H1 (cell line): ENCODE data around the gene SPATA6L. TPM values are rescaled to one million over a fixed set of nuclear protein-coding genes. Genes with fewer than 3 reads are reported as not detected.

Experiments used
- CTCF ChIA-PET: fragments of 300-600 bp; sonication (Branson Sonifier 250); formaldehyde crosslinking; loops from one replicate; lab custom pipeline; 2021; ENCODE audit not compliant: partially characterized antibody; lab: Charles Lee
- POLR2A ChIA-PET: fragments of 300-600 bp; sonication (Branson Sonifier 250); formaldehyde crosslinking; loops from one replicate; lab custom pipeline; 2021; ENCODE audit warnings: inconsistent platforms; ENCODE audit not compliant: partially characterized antibody; lab: Charles Lee
- DNase-seq, 2 experiments: peaks; one replicate each; pipeline versions ENCODE4 v3.0.0 to v3.0.0-alpha.2; 2010 to 2022; ENCODE audit warnings: low spot score in 2 of 2, low read depth in 1 of 2, mixed read lengths in 1 of 2
- FAIRE-seq: peaks from 2 replicates; lab custom pipeline; 2011; peaks lifted over from hg19 to GRCh38; lab: Jason Lieb, UNC
- H2AFZ ChIP-seq: 2 replicates; pipeline ENCODE4 v1.8.1; 2012; ENCODE audit warnings: low read length, inconsistent platforms
- H2AK5ac ChIP-seq: 2 replicates; pipeline ENCODE4 v1.6.1; 2013; ENCODE audit warnings: low read depth, low read length
- H2BK120ac ChIP-seq: replicated peaks from 2 replicates; pipeline ENCODE3; 2013; ENCODE audit warnings: low read depth, low read length, inconsistent platforms
- H2BK12ac ChIP-seq: 2 replicates; pipeline ENCODE4 v1.6.1; 2013; ENCODE audit warnings: low read depth, low read length
- H2BK15ac ChIP-seq: 2 replicates; pipeline ENCODE4 v1.6.1; 2013; ENCODE audit warnings: low read length
- H2BK20ac ChIP-seq: 2 replicates; pipeline ENCODE4 v1.6.1; 2013; ENCODE audit warnings: low read length
- H2BK5ac ChIP-seq: 2 replicates; pipeline ENCODE4 v1.6.1; 2013; ENCODE audit warnings: low read depth, low read length
- H3K14ac ChIP-seq: 2 replicates; pipeline ENCODE4 v1.6.1; 2013; ENCODE audit warnings: inconsistent platforms; ENCODE audit not compliant: insufficient read length
- H3K18ac ChIP-seq: 2 replicates; pipeline ENCODE4 v1.6.1; 2013; ENCODE audit warnings: low read length; ENCODE audit errors: extremely low read depth
- H3K23ac ChIP-seq: 2 replicates; pipeline ENCODE4 v1.6.1; 2013; ENCODE audit warnings: inconsistent platforms; ENCODE audit not compliant: insufficient read length
- H3K23me2 ChIP-seq: 2 replicates; pipeline ENCODE4 v1.6.1; 2013; ENCODE audit warnings: low read depth, low read length
- H3K27ac ChIP-seq: 2 replicates; pipeline ENCODE4 v1.6.1; 2011; ENCODE audit warnings: low read depth, low read length, inconsistent platforms
- H3K27me3 ChIP-seq, 4 experiments: replicated peaks in 1 of 4; 1 replicate in 1 of 4; 2 replicates in 3 of 4; pipeline versions ENCODE4 v1.6.1 to v1.8.1; 2011 to 2013; ENCODE audit warnings: low read length in 3 of 4, mild to moderate bottlenecking in 3 of 4, inconsistent platforms in 2 of 4, mixed read lengths in 2 of 4, moderate library complexity in 1 of 4; ENCODE audit not compliant: control insufficient read depth in 3 of 4, insufficient read depth in 3 of 4; ENCODE audit errors: extremely low read depth in 1 of 4
- H3K36me3 ChIP-seq, 4 experiments: 2 replicates each; pipeline versions ENCODE4 v1.6.1 to v1.8.1; 2011 to 2013; ENCODE audit warnings: mild to moderate bottlenecking in 4 of 4, low read length in 3 of 4, moderate library complexity in 2 of 4, control low read depth in 1 of 4, inconsistent platforms in 1 of 4; ENCODE audit not compliant: insufficient read depth in 4 of 4, control insufficient read depth in 2 of 4
- H3K4ac ChIP-seq: replicated peaks from 2 replicates; pipeline ENCODE3; 2013; ENCODE audit warnings: low read length, low read depth, mixed read lengths, inconsistent platforms; ENCODE audit not compliant: insufficient read length
- H3K4me1 ChIP-seq, 4 experiments: replicated peaks in 1 of 4; 1 replicate in 1 of 4; 2 replicates in 3 of 4; pipeline versions ENCODE4 v1.6.1 to v1.8.1; 2011 to 2013; ENCODE audit warnings: low read length in 3 of 4, inconsistent platforms in 2 of 4, mixed read lengths in 1 of 4; ENCODE audit not compliant: insufficient read depth in 4 of 4, control insufficient read depth in 3 of 4
- H3K4me2 ChIP-seq, 2 experiments: 2 replicates each; pipeline versions ENCODE4 v1.6.1 to v1.8.1; 2011 to 2013; ENCODE audit warnings: low read depth in 2 of 2, low read length in 2 of 2, control low read depth in 1 of 2, inconsistent platforms in 1 of 2, mild to moderate bottlenecking in 1 of 2; ENCODE audit not compliant: insufficient read depth in 1 of 2
- H3K4me3 ChIP-seq, 4 experiments: fragments of 200-600, 300-600 bp in 1 of 4; sonication (generic), shearing (Covaris generic), sonication (Bioruptor Twin) in 1 of 4; 2 replicates each; pipeline versions ENCODE4 v1.5.1 to v1.8.1; 2011 to 2016; ENCODE audit warnings: low read length in 4 of 4, low read depth in 3 of 4, control low read depth in 2 of 4, inconsistent platforms in 2 of 4, mild to moderate bottlenecking in 2 of 4, mixed read lengths in 1 of 4, moderate library complexity in 1 of 4; ENCODE audit not compliant: insufficient read depth in 2 of 4; ENCODE audit errors: extremely low read depth in 1 of 4
- H3K56ac ChIP-seq: replicated peaks from 2 replicates; pipeline ENCODE3; 2013; ENCODE audit warnings: low read depth, mild to moderate bottlenecking, mixed read lengths, low read length, inconsistent platforms; ENCODE audit not compliant: insufficient read length
- H3K79me1 ChIP-seq: 2 replicates; pipeline ENCODE4 v1.6.1; 2013; ENCODE audit warnings: low read depth, low read length, control low read depth
- H3K79me2 ChIP-seq, 2 experiments: 2 replicates each; pipeline versions ENCODE4 v1.6.1 to v1.8.1; 2012 to 2013; ENCODE audit warnings: low read length in 2 of 2, mild to moderate bottlenecking in 2 of 2, inconsistent platforms in 1 of 2; ENCODE audit not compliant: insufficient read depth in 2 of 2, control insufficient read depth in 1 of 2
- H3K9ac ChIP-seq, 4 experiments: replicated peaks in 1 of 4; 1 replicate in 1 of 4; 2 replicates in 3 of 4; pipeline versions ENCODE4 v1.6.1 to v1.8.1; 2011 to 2013; ENCODE audit warnings: low read depth in 3 of 4, low read length in 3 of 4, control low read depth in 2 of 4, mild to moderate bottlenecking in 2 of 4, moderate library complexity in 2 of 4, inconsistent platforms in 1 of 4; ENCODE audit errors: extremely low read depth in 1 of 4
- H3K9me3 ChIP-seq, 2 experiments: 2 replicates each; pipeline versions ENCODE4 v1.6.1 to v1.8.1; 2012 to 2013; ENCODE audit warnings: mild to moderate bottlenecking in 2 of 2, moderate library complexity in 2 of 2, control low read depth in 1 of 2, inconsistent platforms in 1 of 2, low read depth in 1 of 2, low read length in 1 of 2, mixed read lengths in 1 of 2; ENCODE audit not compliant: insufficient read depth in 2 of 2
- H4K20me1 ChIP-seq, 2 experiments: replicated peaks in 1 of 2; 2 replicates each; pipeline versions ENCODE3 to v1.8.1; 2011 to 2013; ENCODE audit warnings: inconsistent platforms in 2 of 2, low read length in 2 of 2, mild to moderate bottlenecking in 1 of 2; ENCODE audit not compliant: insufficient read depth in 2 of 2, control insufficient read depth in 1 of 2
- H4K5ac ChIP-seq: 2 replicates; pipeline ENCODE4 v1.6.1; 2013; ENCODE audit warnings: low read length, low read depth, mixed read lengths, inconsistent platforms; ENCODE audit not compliant: insufficient read length
- H4K8ac ChIP-seq: 2 replicates; pipeline ENCODE4 v1.8.0; 2013; ENCODE audit warnings: mild to moderate bottlenecking, moderate library complexity, low read length, inconsistent platforms; ENCODE audit not compliant: insufficient read depth; ENCODE audit errors: extremely low read depth
- H4K91ac ChIP-seq: replicated peaks from 2 replicates; pipeline ENCODE3; 2013; ENCODE audit warnings: low read length, mixed read lengths, inconsistent platforms; ENCODE audit not compliant: insufficient read length
- BCL11A ChIP-seq, 2 experiments: IDR thresholded peaks; one replicate each; pipeline ENCODE4 v1.6.1; 2011; ENCODE audit warnings: low read depth in 2 of 2, low read length in 2 of 2, mild to moderate bottlenecking in 2 of 2
- CHD1 ChIP-seq: IDR thresholded peaks from 2 replicates; pipeline ENCODE4 v1.6.1; 2012; ENCODE audit warnings: low read depth, low read length, improper control_type of control experiment
- CREB1 ChIP-seq: IDR thresholded peaks from 2 replicates; pipeline ENCODE4 v1.6.1; 2012; ENCODE audit warnings: inconsistent platforms
- EZH2 ChIP-seq: fragments of 200-600 bp; sonication (generic); IDR thresholded peaks from 2 replicates; pipeline ENCODE4 v1.7.1; 2012; ENCODE audit warnings: low read depth, mild to moderate bottlenecking, moderate library complexity, low read length, inconsistent platforms; ENCODE audit not compliant: severe bottlenecking
- GTF2F1 ChIP-seq: IDR thresholded peaks from 2 replicates; pipeline ENCODE4 v1.6.1; 2012; ENCODE audit warnings: low read depth, low read length, improper control_type of control experiment, borderline replicate concordance
- KDM5A ChIP-seq: fragments of 200-600 bp; IDR thresholded peaks from 2 replicates; pipeline ENCODE4 v1.7.1; 2012; ENCODE audit warnings: mild to moderate bottlenecking, low read length, inconsistent platforms, mixed read lengths
- RAD21 ChIP-seq, 2 experiments: IDR thresholded peaks in 1 of 2; conservative IDR thresholded peaks in 1 of 2; 2 replicates each; pipeline ENCODE4 v1.6.1; 2011; ENCODE audit warnings: low read depth in 2 of 2, low read length in 2 of 2, improper control_type of control experiment in 1 of 2, inconsistent platforms in 1 of 2, mild to moderate bottlenecking in 1 of 2, moderate library complexity in 1 of 2
- RFX5 ChIP-seq: IDR thresholded peaks from 2 replicates; pipeline ENCODE4 v1.6.1; 2011; ENCODE audit warnings: low read depth, low read length, improper control_type of control experiment, borderline replicate concordance
- RNF2 ChIP-seq: fragments of 200-900, 300-1000 bp; sonication (generic); IDR thresholded peaks from 2 replicates; pipeline ENCODE4 v1.7.1; 2016; ENCODE audit warnings: borderline replicate concordance, low read depth, mild to moderate bottlenecking, antibody characterized with exemption, low read length; ENCODE audit not compliant: poor library complexity, severe bottlenecking; ENCODE audit errors: missing control alignments
- SIN3A ChIP-seq, 2 experiments: IDR thresholded peaks in 1 of 2; conservative IDR thresholded peaks in 1 of 2; 2 replicates each; pipeline ENCODE4 v1.6.1; 2011 to 2012; ENCODE audit warnings: low read length in 2 of 2, improper control_type of control experiment in 1 of 2, low read depth in 1 of 2, mild to moderate bottlenecking in 1 of 2
- WGBS, 2 experiments: shearing (Covaris generic) in 1 of 2; methylation state at CpG; one replicate each; pipeline versions ENCODE4 v1.1.6 to v1.1.7; 2013 to 2015; ENCODE audit warnings: low lambda C conversion rate in 2 of 2, mixed read lengths in 2 of 2, inconsistent platforms in 1 of 2, low coverage in 1 of 2, missing lambda C conversion rate in 1 of 2; ENCODE audit not compliant: insufficient replicate concordance in 2 of 2, insufficient coverage in 1 of 2, insufficient read length in 1 of 2; ENCODE audit errors: extremely low coverage in 1 of 2, missing lambda C conversion rate in 1 of 2; 5-methylcytosine and 5-hydroxymethylcytosine counted together
- polyA plus RNA-seq, 7 experiments: library from polyadenylated mRNA; depleted of rRNA in 3 of 7; stranded (reverse) in 5 of 7; unstranded in 2 of 7; fragments of >200 nt in 5 of 7; fragments of 200-250 nt in 2 of 7; gene quantifications; 1 replicate in 5 of 7; 2 replicates in 1 of 7; 4 replicates in 1 of 7; pipeline versions ENCODE4 v1.2.1 to v1.2.3, GENCODE V29; 2011 to 2013; ENCODE audit warnings: missing spikeins in 2 of 7, mixed read lengths in 2 of 7
- total RNA-seq: library from RNA; stranded (reverse); fragmentation: NEBNext Ultra II Directional; extraction: Animal tissue kit (Norgen Biotek cat#: 25700); gene quantifications from 2 replicates; pipeline ENCODE4 v1.2.1, GENCODE V29; 2021

Gene SPATA6L
- total and polyA plus RNA-seq, 2 of the 8 experiments (the other 6 are each of a cell fraction or from before 2014, with no cell fraction given): 0.57 to 1.1 TPM

DNA sequence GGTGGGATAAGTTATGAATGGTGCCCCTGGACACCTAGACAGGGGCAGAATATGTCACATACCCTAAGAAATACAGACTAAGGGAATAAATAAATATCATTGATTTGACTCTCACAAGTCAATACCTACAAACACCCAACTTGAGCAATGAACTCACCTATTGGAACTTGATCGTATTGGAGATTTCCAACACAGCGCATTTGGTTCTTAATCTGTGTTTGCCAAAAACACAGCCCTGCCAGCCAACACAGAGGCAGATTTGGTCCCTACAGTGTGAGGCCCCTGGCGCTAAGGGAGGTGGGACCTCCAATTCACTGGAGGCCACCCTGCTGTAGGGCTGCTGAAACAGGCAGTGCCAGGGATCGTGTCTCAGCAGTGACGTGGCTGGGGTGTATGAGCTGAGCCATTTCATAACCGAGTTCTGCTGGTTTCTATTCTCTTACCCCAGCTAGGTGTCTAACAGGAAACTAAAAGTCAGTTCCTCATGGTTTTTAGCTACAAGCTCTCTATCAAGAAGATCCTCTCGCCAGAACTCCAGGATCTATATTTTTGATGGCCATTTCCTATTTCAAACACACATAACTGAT is 91.5 kb downstream of the SPATA6L start:
- Histone ChIP-seq H3K4ac (no peak overlapping the region), H2BK12ac (no peak overlapping the region), H4K8ac (no peak overlapping the region), H4K20me1 (peaks cover 0 to 2% of the 10 kb centered on the region in 2 experiments), H3K18ac (no peak overlapping the region), H3K9me3 (no peaks in the 10 kb centered on the region), H2BK5ac (no peak overlapping the region), H3K9ac (no peak overlapping the region), H3K23ac (no peak overlapping the region), H2BK15ac (no peak overlapping the region), H3K23me2 (no peaks in the 10 kb centered on the region), H3K4me2 (no peak overlapping the region), H3K79me2 (no peaks in the 10 kb centered on the region), H4K5ac (no peak overlapping the region), H2AFZ (no peak overlapping the region), H3K36me3 (no peaks in the 10 kb centered on the region), H2BK120ac (no peak overlapping the region), H2BK20ac (no peak overlapping the region), H3K79me1 (no peaks in the 10 kb centered on the region), H3K14ac (no peak overlapping the region), H3K27ac (no peak overlapping the region; the same call in 1 of the 2 replicates), H4K91ac (no peak overlapping the region), H3K56ac (no peak overlapping the region), H3K4me1 (no peaks in the 10 kb centered on the region; a peak in 2 of 7 replicates), H2AK5ac (no peak overlapping the region), H3K27me3 (no peaks in the 10 kb centered on the region), H3K4me3 (no peak overlapping the region)
- TF ChIP-seq RFX5: no peak
- no peak for TF ChIP-seq RNF2
- TF ChIP-seq SIN3A (conservative IDR thresholded peaks at IDR 0.05 in 1 of 2, IDR thresholded peaks at IDR 0.05 in 1 of 2; ENCODE audit: low read depth in 1 of 2, low read length in 2 of 2): no peak
- TF ChIP-seq RAD21 (IDR thresholded peaks at IDR 0.05 in 1 of 2, conservative IDR thresholded peaks at IDR 0.05 in 1 of 2; ENCODE audit: low read depth in 2 of 2, low read length in 2 of 2): no peak
- no peak for TF ChIP-seq BCL11A (IDR thresholded peaks at IDR 0.05; ENCODE audit: low read depth in 2 of 2, low read length in 2 of 2)
- no peak for TF ChIP-seq GTF2F1
- TF ChIP-seq CHD1: no peak
- no peak for TF ChIP-seq KDM5A
- TF ChIP-seq CREB1: no peak
- no peak for TF ChIP-seq EZH2
- DNase-seq: no peak
- ChIA-PET POLR2A (interaction anchor here (1.3 to 1.4 kb wide), 3 partner anchors 8 to 21 kb away, joined by 3 read pairs; no protein-coding TSS in a partner anchor), CTCF (interaction anchor here (1.4 to 1.5 kb wide), 2 partner anchors 13 to 66 kb away, joined by 4 to 10 read pairs; no protein-coding TSS in a partner anchor)
- 90% methylated on average over 7 of the region's 7 CpGs; no CpG with 5 or more reads in 1 of the 2 experiments for WGBS, 2 experiments
- no peak for FAIRE-seq
